Measurements from ENCODE around the gene NAT8L. TPM values are rescaled to one million over a fixed set of nuclear protein-coding genes. Genes with fewer than 3 reads are reported as not detected.

Gene NAT8L
- total and polyA plus RNA-seq, 2 donors (not counting 1 experiment from before 2014, with no cell fraction given) = 0.03 to 0.25 TPM

DNA sequence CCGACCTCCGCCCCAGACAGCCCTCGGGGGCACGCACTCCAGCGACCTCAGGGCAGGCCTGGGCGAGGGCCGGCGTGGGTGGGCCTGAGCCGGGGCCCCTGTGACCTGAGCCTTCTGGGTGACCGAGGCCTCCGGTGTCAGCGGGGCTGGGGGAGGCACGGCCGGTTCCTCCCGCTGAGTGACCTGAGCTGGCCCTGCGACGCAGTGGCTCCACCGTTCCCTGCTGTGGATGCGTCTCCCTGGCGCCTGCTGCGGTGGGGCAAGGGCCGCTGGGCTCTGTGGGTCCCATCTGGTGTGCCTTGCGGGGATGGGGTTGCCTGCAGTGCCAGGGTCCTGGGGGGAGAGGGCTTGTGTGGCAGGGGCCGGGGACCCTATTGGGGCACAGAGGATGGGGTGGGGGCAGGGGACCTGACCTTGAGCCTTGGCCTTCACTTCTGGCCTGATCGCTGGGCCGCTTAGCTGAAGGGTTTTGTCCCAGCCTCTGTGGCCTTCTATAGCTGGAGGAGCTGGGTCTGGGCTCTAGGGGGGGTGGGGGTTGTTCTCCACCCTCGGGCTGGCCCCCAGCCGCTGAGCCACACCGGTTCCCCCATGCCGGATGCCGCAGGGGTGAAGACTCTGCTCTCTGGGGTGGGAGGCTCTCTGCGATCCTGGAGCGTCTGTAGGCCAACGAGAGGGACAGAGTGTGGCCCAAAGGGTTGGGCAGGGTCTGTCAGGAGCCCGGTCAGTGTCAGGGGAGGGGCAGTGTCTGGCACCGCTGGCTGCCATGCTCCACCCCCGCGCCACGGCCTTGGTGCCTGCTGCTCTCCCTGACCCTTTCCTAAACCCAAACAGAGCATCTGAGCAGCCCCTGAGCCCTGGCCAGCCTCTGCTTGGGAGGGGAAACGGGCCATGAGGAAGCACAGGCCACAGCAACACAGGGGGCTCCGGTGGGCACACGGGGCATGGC is 2.3 kb downstream of the NAT8L start:
- H3K9ac ChIP-seq (ENCODE audit: low read length) = no peak overlapping the region
- no peaks in the 10 kb centered on the region for H3K9me3 ChIP-seq (ENCODE audit: control extremely low read depth in 1 of 3, control insufficient read depth in 2 of 3, insufficient read depth in 1 of 3, low read length in 2 of 3)
- intact Hi-C loops (cut with micrococcal nuclease) = no loop called here
- Mint-ChIP-seq H3K27me3 (peaks cover 12% of the 10 kb centered on the region), H3K4me1 (peaks cover 3% of the 10 kb centered on the region), H3K9me3 (ENCODE audit: insufficient read depth) (no peaks in the 10 kb centered on the region), H3K4me3 (no peak overlapping the region), H3K27ac (no peak overlapping the region)
- no peak overlapping the region for H3K4me2 ChIP-seq (replicated peaks; ENCODE audit: low read depth, low read length, poor library complexity, severe bottlenecking)
- TF ChIP-seq EZH2 (IDR thresholded peaks at IDR 0.05; ENCODE audit: borderline replicate concordance, insufficient read depth, low read depth, low read length, poor library complexity, severe bottlenecking) = no peak
- H3K4me1 ChIP-seq (ENCODE audit: control insufficient read depth in 2 of 2, insufficient read depth in 2 of 2, low read length in 2 of 2) = peaks cover 3 to 4% of the 10 kb centered on the region in 2 donors
- H3K36me3 ChIP-seq (replicated peaks in 1 of 2; ENCODE audit: control extremely low read depth in 1 of 2, control insufficient read depth in 1 of 2, extremely low read depth in 1 of 2, insufficient read depth in 2 of 2, low read length in 1 of 2) = no peaks in the 10 kb centered on the region
- WGBS (ENCODE audit: insufficient coverage) = 89% methylated on average over 42 of the region's 42 CpGs
- H3K27ac ChIP-seq (ENCODE audit: low read length in 2 of 2) = no peak overlapping the region
- H3K4me3 ChIP-seq (ENCODE audit: control extremely low read depth in 1 of 5, extremely low read depth in 1 of 5, insufficient read depth in 1 of 5, low read depth in 2 of 5, low read length in 4 of 5) = no peak overlapping the region
- no peak overlapping the region for H2AFZ ChIP-seq (ENCODE audit: insufficient read depth, low read depth, low read length, poor library complexity, severe bottlenecking)
- ATAC-seq (ENCODE audit: low read depth) (no peak), DNase-seq (no peak)
- peaks cover 0 to 19% (median 7%) of the 10 kb centered on the region in 4 experiments for H3K27me3 ChIP-seq (replicated peaks in 1 of 4; ENCODE audit: control extremely low read depth in 1 of 4, control insufficient read depth in 3 of 4, insufficient read depth in 4 of 4, low read length in 3 of 4)
- H3K79me2 ChIP-seq (ENCODE audit: control insufficient read depth, insufficient read depth, low read length) = no peaks in the 10 kb centered on the region
- CTCF ChIA-PET = no interaction called here
- H4K20me1 ChIP-seq (ENCODE audit: control insufficient read depth, insufficient read depth, low read length, poor library complexity, severe bottlenecking) = no peaks in the 10 kb centered on the region
- POLR2A ChIA-PET = no interaction called here

DNA sequence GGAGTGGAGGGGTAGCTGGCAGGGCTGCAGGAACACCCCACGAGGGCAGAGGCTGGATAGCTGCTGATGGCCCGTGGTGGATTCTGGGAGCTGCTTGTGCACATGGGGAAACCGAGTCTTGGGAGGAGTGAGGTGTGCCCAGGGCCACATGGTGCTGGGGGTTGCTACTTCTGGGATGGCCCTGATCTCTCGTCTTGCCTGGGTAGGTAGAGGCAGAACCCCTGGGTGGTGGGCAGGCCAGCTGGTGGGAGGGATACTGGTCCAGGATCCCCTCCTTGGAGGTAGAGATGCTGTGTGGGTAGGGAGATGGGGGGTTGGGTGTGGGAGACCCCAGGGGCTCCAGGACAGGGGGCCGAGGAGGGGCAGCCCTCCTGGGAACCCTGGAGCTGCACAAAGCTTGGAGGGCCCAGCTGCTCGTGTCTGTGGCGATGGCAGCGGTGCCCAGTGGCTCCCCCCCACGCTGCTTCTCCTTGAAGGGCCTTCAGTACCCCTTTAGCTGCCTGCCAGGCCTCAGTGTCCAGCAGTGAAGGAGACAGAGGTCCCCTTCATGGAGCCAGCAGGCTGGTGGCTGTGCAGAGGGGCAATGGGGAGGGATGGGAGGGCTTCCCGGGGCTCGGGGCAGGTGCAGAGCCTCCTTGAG is 3.2 kb downstream of the NAT8L start:
- no peak for ATAC-seq (ENCODE audit: low read depth)
- TF ChIP-seq, protein P1, sequence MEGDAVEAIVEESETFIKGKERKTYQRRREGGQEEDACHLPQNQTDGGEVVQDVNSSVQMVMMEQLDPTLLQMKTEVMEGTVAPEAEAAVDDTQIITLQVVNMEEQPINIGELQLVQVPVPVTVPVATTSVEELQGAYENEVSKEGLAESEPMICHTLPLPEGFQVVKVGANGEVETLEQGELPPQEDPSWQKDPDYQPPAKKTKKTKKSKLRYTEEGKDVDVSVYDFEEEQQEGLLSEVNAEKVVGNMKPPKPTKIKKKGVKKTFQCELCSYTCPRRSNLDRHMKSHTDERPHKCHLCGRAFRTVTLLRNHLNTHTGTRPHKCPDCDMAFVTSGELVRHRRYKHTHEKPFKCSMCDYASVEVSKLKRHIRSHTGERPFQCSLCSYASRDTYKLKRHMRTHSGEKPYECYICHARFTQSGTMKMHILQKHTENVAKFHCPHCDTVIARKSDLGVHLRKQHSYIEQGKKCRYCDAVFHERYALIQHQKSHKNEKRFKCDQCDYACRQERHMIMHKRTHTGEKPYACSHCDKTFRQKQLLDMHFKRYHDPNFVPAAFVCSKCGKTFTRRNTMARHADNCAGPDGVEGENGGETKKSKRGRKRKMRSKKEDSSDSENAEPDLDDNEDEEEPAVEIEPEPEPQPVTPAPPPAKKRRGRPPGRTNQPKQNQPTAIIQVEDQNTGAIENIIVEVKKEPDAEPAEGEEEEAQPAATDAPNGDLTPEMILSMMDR (IDR thresholded peaks at IDR 0.05) = no peak
- no peak for TF ChIP-seq EZH2 (IDR thresholded peaks at IDR 0.05; ENCODE audit: borderline replicate concordance, insufficient read depth, low read depth, low read length, poor library complexity, severe bottlenecking)
- 93% methylated on average over 9 of the region's 11 CpGs for WGBS (ENCODE audit: insufficient coverage)
- no peaks in the 10 kb centered on the region for H3K36me3 ChIP-seq (replicated peaks in 1 of 2; ENCODE audit: control extremely low read depth in 1 of 2, control insufficient read depth in 1 of 2, extremely low read depth in 1 of 2, insufficient read depth in 2 of 2, low read length in 1 of 2)
- ChIA-PET POLR2A (no interaction called here), CTCF (no interaction called here)
- H3K4me2 ChIP-seq (replicated peaks; ENCODE audit: low read depth, low read length, poor library complexity, severe bottlenecking) = no peak overlapping the region
- no peaks in the 10 kb centered on the region for H3K9me3 Mint-ChIP-seq (ENCODE audit: insufficient read depth)
- peaks cover 3% of the 10 kb centered on the region for H3K4me1 Mint-ChIP-seq
- H3K27me3 ChIP-seq (replicated peaks in 1 of 4; ENCODE audit: control extremely low read depth in 1 of 4, control insufficient read depth in 3 of 4, insufficient read depth in 4 of 4, low read length in 3 of 4) = peaks cover 0 to 12% (median 5%) of the 10 kb centered on the region in 4 experiments
- no peak overlapping the region for H3K27ac ChIP-seq (ENCODE audit: low read length in 2 of 2)
- no peak overlapping the region for H3K9ac ChIP-seq (ENCODE audit: low read length)
- intact Hi-C loops (cut with micrococcal nuclease) = no loop called here
- no peaks in the 10 kb centered on the region for H3K9me3 ChIP-seq (ENCODE audit: control extremely low read depth in 1 of 3, control insufficient read depth in 2 of 3, insufficient read depth in 1 of 3, low read length in 2 of 3)
- no peak overlapping the region for H3K4me3 Mint-ChIP-seq
- H3K4me1 ChIP-seq (ENCODE audit: control insufficient read depth in 2 of 2, insufficient read depth in 2 of 2, low read length in 2 of 2) = peaks cover 3 to 4% of the 10 kb centered on the region in 2 donors
- no peak overlapping the region for H3K4me3 ChIP-seq (ENCODE audit: control extremely low read depth in 1 of 5, extremely low read depth in 1 of 5, insufficient read depth in 1 of 5, low read depth in 2 of 5, low read length in 4 of 5)
- no peak overlapping the region for H2AFZ ChIP-seq (ENCODE audit: insufficient read depth, low read depth, low read length, poor library complexity, severe bottlenecking)
- H3K27ac Mint-ChIP-seq = no peak overlapping the region
- DNase-seq = no peak
- H3K27me3 Mint-ChIP-seq = peaks cover 7% of the 10 kb centered on the region
- H3K79me2 ChIP-seq (ENCODE audit: control insufficient read depth, insufficient read depth, low read length) = no peaks in the 10 kb centered on the region
- H4K20me1 ChIP-seq (ENCODE audit: control insufficient read depth, insufficient read depth, low read length, poor library complexity, severe bottlenecking) = no peaks in the 10 kb centered on the region
